Activated gamma-delta T cell treated with Interleukin-2 at 50 U/mL for 16 hours (primary cell): ENCODE measurements around the gene OR6N2.

Source experiments
- DNase-seq: peaks from one replicate; pipeline ENCODE4 v3.0.0-alpha.2; 2020

OR6N2 gene, protein sequence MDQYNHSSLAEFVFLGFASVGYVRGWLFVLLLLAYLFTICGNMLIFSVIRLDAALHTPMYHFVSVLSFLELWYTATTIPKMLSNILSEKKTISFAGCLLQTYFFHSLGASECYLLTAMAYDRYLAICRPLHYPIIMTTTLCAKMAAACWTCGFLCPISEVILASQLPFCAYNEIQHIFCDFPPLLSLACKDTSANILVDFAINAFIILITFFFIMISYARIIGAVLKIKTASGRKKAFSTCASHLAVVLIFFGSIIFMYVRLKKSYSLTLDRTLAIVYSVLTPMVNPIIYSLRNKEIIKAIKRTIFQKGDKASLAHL

DNA sequence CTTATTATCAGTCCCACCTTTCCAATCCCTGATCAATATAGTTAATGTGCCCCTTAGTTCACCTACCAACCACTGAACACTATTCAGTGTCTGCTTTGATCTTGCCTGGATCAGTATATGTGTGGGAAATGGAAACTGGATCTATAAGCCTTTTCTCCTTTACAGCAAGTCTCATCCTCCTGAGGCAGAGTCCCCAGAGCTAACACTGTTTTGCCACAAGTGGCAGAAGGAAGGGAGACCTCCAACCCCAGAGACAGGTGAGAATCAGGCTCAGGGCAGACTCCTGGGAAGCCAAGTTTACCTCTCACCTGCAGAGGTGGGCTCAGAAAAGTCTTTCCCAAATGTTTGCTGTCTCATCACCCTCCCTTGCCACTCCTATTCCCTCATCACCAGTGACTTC, at the start of gene OR6N2:
Gene OR6N2 (minus strand): TSS at position 101 of the 400 bp plus-strand sequence. CDS start 3,569 bp downstream, outside the sequence.
- DNase-seq: no peak

DNA sequence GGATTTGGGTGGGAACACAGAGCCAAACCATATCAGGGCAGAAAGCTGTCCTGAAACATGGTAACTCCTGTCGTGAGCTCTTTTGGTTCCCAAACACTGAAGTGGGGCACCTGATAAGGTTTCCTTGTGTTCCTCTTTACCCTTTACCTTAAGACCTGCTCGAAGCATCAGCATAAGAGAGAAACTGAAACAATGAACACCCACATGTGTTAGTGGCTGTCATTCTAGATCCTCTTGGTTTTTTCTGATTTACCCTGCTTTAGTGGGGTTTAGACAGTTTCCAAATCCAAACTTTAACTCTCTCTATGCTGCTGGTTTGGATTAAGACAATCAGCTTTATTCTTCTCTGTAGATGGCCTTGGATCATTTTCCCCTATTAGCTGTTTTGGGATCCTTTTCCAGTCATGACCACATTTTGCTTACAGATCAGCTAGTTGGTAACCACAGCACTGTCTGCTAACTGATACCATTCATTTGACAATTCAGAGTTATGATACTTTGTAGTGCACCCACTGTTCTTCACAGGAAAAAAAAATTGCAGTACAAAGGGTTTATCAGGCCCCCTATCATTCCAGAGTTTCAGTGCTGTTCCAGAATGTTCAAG, 49.2 kb upstream of the OR6N2 start:
- DNase-seq: no peak

DNA sequence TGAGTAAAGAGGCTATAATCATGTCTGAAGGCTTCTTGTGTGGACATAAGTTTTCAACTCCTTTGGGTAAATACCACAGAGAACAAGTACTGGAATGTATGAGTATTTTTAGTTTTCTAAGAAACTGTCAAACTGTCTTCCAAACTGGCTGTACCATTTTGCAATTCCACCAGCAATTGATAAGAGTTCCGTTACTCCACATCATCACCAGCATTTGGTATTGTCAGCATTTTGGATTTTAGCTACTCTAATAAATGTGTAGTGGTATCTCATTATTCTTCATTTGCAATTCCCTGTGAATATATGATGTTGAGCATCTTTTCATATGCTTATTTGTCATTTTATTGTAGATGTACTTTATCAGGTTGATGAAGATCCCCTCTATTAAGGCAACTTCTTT, 40.7 kb upstream of the OR6N2 start:
- no peak for DNase-seq

DNA sequence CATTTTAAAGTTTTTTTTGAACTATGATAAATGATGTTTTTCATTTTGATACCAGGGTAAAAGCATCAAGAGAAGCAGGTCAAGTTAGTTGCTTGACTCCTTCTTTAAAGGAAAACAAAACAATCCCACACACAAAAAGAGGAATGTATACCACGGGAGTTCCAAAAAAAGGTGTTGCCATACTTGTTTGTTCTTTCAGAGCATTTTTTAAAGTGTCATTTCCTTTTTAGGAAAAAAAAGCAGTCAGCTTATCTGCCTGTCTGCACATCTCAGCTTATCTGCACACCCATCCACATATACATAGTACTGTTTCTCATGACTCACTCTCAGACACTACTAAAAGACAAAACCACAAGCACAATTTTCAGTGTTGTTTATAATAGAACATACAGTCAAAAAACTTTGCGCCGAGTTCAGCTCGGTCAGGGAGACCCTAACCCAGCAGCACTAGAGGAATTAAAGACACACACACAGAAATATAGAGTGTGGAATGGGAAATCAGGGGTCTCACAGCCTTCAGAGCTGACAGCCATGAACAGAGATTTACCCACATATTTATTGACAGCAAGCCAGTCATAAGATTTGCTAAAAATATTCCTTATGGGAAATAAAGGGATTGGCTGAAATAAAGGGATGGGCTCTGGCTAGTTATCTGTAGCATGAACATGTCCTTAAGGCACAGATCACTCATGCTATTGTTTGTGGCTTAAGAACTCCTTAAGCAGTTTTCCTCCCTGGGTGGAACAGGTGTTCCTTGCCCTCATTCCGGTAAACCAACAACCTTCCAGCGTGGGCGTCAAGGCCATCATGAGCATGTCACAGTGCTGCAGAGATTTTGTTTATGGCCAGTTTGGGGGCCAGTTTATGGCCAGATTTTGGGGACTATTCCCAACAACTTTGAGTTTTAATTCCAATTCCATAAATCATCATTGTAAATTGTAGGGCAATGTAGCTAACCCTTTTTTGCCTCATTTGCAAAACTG, 38.7 kb upstream of the OR6N2 start:
- peak; percentile 4 for DNase-seq

DNA sequence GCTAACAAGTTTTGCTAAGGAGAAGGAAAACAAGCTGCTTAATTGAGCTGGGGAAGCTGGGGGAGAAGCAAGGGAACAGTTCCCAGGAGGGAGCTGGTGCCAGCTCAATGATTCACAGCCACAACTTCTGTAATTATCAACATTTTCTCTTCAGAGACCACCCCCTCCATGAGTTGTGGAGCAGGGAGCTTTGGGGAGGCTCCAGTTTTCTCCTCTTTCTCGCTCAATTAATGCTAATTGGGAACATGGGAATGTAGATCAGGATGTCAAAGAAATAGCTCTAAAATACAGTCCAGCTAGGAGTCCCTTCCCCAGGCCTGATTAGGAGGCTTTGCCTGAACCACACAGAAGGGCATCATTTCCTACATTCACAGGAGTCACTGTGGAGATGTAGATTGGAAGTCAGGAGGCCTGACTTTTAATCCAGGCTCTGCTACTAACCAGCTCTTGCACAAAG, 38.0 kb upstream of the OR6N2 start:
- no peak for DNase-seq

DNA sequence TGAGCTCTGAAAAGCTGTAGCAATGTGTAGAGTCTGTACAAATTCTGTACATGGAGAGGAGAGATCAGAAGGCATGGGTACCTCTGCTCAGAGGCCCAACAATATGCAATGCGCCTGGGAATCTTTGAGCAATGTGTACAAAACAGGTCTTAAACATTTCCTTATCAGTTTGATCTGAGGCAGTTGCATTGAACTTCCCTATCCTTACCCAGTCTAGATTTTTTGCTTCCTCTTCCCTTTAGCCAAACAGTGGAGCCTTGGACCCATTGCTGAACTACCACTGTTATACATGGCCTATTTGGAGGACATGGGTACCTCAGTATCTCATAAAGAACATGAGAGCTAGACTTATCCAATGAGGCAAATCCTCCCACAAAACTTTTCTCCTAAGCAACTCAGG, 37.6 kb upstream of the OR6N2 start:
- DNase-seq: no peak

DNA sequence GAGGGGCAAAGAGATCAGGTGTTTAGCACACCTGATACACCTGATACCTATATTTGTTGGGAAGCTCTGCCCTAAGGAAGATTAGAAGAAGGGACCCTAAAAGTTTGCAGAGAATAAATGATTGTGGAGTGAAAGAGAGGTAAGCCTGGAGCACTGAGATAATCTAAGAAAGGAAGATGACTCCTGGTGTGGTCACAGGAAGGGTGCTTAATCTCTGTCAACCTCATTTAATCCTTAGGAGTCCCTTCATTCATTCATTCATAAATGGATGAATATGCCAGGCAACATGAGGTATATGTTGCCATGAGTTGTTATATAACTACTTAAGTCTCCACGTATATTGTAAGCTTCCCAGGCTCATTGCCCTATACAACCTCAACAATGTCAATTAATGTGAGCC, 34.0 kb upstream of the OR6N2 start:
- no peak for DNase-seq

DNA sequence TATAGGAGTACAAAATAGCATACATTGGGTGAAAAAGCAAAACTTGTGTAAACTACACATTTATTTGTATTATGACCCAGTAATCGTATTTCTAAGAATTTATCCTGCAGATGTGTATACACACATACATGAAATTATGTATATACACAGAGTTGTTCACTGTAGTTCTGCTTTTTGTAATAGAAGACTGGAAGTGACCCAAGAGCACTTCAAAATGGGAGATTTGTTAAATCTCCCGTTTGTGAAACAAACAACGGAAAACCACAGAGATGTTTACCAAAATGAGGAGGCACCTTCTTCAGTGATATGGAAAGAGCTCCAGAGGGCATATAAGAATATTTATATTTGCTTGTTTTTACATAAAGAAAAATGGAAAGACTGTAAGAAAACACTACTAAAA, 32.2 kb upstream of the OR6N2 start:
- no peak for DNase-seq

DNA sequence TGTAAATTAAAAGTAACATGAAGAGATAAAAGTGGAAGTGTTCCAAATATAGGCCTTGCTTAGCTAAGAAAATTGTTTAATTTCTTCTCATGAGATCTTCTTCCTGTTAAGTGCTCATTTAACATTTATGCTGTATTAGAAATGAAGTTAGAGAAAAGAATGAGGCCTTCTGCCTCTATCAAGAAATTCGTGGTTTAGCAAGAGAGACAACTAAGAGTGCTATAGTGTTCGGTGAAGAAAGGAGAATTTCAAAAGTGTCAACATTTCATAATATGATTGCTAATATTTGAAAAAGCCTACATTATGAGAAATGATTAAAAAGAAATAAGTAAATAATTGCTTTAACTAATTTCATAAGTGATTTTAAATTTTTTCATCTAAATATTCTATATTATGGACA, 31.3 kb upstream of the OR6N2 start:
- no peak for DNase-seq

DNA sequence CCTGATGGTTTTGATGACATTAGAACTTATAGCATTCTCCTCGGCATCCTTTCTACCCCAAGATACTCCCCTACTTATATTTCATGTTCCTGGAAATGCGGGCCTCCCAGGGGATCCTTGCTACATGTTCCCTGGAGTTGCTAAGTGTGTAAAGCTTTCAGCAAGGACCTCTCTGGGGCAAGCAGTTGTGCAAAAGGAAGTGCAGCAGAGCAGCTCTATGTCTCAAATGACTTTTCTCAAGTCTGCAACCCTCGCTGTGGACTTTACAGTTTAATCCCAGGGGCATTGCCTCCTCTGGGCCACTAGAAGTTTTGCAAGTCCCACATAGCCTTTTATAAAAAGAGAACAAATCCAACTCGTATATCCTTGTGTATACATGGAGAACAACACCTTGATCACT, 29.3 kb upstream of the OR6N2 start:
- no peak for DNase-seq

DNA sequence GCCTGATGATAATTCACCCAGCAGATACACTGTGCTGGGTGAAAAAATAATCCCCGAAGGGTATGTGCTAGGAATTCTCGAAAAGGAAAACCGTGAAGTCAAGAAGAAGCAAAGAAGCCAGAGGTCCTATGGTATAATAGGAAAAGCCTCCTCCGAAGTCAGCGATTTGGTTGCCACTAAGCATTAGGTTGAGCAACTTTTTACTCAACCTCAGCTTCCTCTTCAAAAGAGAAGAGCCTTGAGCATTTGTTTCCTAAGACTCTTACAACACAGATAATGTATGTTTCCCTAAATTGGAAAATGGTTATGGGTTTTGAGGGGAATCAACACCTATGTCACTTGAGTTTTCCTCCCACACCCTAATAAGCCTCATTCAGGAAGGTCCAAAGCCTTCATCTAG, 28.9 kb upstream of the OR6N2 start:
- DNase-seq: no peak

DNA sequence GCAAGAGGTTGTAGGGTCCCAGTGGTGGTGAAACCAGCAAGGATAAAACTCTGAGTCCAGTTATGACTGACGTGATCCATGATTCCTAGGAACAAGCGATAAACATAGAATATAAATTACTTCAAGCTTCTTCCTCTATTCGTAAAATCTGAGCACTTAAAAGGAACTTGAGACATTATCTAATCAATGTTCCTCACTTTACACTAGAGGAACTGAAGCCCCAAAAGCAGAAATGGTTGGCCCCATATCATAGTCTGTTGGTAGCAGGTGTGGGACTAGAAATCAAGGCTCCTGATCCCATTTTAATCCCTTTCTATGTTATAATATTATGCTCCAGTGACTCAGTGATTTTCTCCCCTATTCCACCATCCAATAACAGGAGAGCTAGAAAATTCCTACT, 28.3 kb upstream of the OR6N2 start:
- DNase-seq: no peak

DNA sequence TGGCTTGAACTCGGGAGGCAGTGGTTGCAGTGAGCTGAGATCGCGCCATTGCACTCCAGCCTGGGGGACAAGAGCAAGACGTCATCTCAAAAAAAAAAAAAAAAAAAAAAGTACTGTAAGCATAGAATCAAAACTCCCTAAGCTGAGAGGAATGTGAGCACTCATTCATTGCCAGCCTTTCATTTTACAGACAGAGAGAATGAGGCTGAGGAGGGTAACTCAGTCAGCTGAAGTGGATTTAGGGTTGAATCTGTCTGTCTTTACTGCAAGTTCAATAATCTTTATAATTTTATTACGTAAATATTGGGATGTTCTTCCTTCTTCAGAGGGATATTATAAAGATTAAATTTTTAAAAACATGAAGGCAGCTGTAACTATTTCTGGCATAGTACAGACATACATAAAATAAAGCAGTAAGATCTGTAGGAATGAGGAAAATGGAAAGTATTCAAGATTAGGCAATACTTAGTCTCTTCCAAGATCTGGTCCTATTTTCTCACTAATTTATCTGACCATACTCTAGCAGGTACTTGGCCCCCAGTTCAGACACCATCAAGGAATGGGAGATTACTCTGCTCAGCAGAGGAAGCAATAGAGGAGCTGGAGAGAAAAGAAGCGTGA, 26.0 kb upstream of the OR6N2 start:
- no peak for DNase-seq

DNA sequence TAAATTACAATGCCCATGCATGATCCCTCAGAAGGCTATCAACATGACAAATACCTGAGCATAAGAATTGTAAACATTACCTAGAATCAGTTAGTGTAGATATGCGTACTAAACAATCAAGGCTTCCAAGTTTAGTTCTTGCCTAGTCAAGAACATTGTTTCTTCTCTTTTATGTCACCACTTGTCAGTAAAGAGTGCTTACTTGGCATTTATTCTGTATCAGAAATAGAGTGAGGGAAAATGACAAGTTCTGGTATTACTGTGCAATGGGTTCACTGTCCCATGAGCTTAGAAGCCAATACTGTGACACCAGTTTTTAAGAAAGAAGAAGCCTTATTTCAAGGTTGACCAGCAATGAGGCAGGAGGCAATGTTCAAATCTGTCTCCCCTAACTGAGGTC, 22.7 kb upstream of the OR6N2 start:
- DNase-seq: no peak

DNA sequence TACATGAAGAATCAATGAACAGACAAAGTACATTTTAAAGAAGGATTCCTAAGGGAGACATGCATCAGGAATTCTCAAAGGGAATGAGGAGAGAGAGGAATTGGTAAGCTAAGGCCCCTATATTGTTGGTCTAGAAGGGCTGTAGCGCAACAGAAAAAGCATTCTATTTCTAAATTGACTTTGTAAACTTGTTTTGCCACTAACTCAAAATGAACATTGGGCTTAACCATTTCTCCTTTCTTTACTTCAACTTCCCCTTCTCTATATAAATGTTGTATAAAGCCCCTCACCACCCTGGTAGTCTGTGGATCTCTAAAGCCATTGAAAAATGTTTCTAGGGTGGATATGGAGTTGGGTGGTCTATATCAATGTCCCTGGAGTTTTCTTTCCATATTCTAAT, 20.4 kb upstream of the OR6N2 start:
- DNase-seq: no peak

DNA sequence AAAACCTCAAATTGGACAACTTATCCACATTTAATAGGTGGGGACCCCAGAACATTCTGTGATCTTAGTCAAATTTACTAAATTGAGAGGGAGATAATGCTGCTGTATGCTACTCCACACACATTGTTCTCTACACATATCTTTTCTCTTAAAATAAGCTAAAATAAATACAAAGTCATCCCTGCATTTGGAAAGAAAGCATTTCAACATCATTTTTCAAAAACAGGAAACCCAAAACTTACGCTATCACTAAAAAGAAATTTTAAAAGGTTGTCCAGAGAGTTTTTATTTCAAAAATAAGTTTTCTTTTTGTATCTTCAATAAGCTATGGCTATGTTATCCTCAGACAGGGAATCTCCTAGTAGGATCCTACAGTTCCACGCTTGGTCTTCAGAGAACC, 19.5 kb upstream of the OR6N2 start:
- DNase-seq: no peak

DNA sequence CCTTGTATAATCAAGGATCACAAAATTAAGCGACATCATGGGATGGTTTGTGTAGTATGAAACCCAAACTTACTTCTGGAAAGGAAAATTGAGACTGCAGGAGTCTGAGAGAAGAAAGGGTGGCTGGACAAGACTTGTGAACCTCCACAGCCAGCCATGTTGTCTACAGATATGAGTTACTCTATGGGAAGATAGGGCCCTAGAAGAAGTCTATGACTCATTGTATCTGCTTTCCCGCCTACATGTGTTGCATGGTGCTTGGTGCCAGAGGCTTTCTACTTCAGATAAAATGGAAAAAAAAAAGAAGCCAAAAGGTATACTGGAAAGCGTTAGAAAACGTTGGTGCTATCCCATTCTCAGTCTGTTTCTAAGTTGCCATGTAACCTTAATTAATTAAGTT, 18.7 kb upstream of the OR6N2 start:
- no peak for DNase-seq

DNA sequence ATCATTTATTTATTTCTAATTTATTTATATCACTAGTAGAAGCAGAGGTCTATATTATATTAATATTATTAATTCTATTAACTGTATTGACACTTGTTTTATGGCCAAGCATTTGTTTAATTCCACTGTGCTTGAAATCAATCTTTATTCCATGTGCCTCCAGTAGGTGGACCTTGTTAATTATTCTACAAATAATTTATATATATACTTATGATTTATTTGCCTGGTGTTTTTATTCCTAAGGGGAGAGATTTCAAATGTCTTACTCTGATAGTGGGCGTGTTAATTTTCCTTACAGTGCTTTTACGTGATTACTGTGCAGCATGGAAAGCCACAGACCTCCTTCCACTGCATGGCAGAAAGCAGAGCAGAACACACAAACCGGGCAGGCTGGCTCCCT, 17.5 kb upstream of the OR6N2 start:
- no peak for DNase-seq

DNA sequence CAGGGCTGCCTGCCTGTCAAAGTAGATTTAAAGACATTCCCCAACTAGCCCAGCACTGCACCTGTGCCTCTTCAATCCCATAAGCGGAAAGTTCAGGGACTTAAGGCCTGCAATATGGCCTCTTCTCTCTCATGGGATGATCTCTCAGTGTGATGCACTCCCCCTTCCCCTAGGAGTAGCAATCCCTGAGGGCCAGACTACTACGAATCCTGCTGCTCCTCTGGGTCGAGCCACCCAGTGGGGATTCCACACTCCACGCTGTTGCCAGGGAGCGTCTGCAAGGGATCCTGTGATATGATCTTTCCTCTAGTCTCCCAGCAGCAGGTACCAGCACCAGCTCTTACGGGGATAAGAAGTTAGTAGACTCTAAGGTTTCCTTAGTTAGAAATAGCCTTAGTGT, 13.2 kb upstream of the OR6N2 start:
- no peak for DNase-seq

DNA sequence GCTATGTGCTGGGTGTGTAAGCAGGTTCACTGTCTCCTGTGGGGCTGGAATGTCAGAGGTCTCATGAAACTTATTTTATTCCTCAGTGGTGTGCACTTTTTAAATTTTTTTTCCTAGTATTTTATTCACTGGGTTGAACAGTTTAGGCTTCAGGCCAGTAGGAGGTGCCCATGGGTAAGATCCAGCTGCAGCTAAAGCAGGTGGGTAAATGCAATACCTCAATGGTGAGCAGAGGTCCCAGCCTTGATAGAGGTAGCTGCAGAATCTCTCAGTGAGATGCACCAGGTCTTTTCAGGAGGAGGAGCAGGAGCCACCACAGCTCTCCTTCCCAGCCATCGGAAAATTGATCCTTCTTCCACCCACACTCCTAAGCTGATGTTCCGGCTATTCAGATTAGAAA, 12.6 kb upstream of the OR6N2 start:
- DNase-seq: peak; percentile 30

DNA sequence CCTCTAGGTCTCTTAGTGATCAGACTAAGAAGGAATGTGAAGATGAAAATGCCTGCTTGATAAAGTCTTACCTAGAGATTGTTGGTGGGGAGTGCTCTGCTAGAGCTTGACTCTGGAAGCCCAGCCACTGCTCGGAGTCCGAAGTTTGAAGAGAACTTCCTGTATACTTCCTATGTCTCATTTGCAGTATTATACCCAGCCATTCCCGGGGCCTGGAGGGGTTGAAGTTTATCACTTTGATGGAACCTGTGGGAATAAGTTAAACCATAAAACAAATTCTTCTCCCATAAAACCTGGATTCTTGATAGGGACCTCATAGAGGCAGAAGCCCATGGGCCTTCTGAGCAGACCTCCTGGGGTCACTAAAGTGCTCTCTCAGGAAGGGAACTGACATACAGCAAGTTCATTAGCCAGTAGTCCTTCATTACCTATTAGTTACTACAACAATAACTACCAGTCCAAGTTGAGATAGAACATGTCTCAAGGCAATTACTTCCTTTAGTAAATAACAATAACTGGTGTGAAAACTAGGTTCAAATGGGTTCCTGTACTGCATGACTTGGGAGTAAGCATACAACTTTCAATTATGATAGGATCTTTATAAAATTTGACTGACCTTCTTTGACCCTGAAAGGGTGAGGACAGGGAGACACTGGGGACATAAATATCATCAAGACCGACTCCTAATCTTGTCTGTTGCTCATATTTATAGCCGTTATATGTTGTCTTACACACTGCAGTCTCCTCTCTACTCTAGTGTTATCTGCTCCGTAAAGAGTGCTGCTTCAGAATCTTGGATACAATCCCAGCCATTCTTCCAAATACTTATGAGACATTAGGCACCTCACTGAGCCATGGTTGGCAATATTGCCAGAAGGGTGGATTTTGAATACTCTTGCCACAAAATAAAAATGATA, 8.8 kb downstream of the OR6N2 start, which contains the start of gene OR6N1:
Gene OR6N1 (minus strand): TSS at position 246 of the 917 bp plus-strand sequence. CDS start 5,513 bp downstream, outside the sequence.
- no peak for DNase-seq

DNA sequence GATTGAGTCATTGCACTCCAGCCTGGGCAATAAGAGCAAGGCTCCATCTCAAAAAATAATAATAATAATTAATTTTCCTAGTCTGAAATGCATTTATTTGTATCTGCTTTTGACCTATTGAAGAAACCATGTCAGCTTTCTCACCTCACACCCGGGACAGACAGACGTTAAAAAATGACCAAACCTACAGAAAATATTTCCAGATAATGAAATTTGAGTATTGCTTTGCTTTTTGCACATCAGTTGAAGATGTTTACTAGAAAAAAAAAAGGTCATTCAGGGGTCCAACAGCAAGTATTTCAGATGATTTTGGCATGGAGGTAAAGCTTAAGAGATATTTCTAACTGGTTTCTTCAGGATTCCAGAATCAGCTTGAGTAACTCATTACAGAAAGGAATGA, 26.6 kb downstream of the OR6N2 start, which contains the start of gene OR6K6:
Gene OR6K6 (plus strand): TSS at position 301 of the 400 bp plus-strand sequence. CDS start 168 bp downstream, outside the sequence.
- DNase-seq: no peak
